OCI-M2 (cell line): Measurements from ENCODE around the gene RALB.
"Not testable (repeated sequence)": the region's sequence is repeated elsewhere in the genome, so short reads cannot be mapped to it uniquely, and the experiment has no call there.

Experiments used
- DNase-seq: peaks from one replicate; lab custom pipeline; 2025; ENCODE audit not compliant: unreplicated experiment; lab: John Stamatoyannopoulos, UW

Gene RALB

DNA sequence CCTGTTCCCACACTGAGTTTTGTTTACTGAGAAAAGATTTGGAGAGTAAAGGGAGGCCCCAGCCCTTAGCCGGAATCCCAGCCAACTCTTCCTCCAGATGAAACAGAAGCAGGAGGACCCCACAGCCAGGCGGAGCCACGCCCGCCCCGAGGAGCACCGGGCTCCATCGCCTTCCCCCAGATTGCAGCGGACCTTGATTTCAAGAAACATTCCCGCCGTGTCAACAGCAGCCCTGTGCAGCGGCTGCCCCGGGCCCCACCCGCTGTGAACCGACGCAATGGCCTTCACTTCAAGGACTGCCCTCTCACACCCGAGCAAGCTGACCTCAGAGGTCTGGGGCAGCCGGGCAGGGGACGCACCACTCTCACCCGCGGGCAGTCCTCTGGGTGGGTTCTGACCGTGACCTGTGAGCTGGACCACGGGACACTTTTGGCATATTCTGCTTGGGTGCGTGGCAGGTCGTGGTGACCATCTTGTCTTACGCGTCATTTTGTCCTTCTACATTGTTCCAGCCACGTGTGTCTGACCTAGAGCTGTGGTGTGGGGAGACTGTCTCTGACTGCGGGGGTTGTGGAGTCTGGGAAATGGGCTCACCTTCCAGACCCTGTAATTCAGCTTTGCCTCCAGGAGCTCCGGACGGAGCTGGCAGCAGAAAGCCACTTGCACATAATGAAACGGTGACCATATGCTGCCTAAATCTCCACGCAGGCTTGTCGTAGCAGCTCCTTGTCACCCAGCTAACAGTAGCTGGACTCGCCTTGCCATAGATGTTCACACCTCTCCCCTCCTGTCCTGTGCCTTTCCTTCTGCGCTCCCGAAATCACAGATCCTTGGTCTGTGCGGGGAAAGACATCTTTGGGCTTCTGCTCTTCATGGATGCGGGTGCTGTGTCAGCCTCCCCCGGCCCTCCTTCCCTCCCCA lies 61.3 kb downstream of the RALB start:
- DNase-seq: no peak

DNA sequence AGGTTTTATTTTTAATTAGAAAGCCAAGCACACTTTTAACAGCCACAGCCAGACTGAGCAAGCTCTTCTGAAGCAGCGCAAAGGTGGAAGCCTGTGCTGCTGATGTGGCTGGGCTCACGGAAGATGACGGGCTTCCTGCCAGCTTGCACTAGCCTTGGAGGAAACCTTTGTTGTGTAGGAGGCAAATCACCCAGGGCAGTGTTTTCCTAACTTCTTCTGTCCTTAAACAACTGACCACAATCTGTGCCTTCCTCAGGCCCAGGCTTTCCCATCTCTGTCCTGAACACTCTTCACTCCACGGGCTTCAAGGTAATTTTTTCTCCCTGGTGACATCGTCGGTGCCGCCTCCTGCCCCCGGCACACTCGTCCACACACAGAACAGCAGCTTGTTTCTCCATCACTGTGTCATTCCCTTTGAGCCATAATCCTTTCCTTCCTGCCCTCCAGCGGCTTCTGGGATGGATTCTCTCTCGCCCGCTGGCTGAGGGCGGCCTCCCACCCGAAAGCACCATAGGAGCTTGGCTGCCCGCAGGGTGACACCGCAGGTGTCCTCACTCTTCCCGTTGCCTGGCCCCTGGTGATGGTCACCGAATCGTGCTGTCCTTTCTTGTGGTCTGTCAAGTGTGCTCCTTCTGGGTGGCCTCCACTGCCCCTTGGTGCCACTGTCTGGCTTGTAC lies 62.2 kb downstream of the RALB start:
- DNase-seq: no peak

DNA sequence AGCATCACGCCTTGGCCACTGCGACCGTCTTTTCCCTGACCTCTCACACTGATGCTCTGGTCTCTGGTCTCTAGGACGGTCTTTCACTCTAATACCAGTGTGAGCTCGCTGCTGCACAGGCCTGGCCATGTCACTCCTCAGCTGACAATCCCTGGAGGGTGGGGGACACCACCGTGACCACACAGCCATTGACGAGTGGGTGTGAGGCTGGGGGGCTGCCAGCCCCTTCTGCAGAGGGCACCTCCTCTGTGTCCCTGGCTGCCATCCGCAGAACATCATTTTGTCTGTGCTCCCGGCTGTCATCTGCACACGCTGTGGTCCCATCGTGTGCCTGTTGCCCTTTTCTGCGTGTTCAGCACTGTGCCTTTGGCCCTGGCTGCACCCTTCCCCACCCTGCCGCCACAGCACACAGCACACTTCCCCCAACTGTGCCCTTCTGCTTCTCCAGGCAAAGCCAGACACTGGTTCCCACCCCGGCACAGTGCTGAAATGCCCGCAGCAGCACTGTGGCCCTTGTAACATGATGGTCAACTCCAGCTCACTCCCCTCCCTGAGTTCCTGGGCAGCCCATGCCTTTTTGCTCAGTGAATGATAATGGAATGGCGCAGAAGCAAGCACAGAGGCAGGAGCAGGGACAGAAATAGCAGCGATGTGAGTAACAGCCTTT lies 62.8 kb downstream of the RALB start:
- DNase-seq: no peak

DNA sequence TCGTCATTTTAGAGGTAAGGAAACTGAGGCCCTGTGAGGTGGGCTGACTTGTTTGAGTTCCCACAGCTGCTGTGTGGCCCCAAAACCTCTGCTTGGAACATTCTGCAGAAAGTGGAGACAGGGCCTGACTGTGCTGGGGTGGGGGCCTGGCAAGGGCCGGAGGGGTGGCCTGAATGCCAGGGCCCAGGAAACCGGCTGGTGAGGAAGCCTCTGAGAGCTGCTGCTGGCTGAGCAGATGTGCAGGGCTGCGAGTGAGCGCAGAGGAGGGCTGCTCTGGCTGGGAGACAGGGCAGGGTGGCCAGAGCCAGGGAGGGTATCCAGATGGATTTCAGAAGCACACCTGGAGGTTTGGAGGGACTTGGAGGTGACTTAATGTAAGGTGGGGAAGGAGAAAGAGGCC lies 63.4 kb downstream of the RALB start:
- no peak for DNase-seq

DNA sequence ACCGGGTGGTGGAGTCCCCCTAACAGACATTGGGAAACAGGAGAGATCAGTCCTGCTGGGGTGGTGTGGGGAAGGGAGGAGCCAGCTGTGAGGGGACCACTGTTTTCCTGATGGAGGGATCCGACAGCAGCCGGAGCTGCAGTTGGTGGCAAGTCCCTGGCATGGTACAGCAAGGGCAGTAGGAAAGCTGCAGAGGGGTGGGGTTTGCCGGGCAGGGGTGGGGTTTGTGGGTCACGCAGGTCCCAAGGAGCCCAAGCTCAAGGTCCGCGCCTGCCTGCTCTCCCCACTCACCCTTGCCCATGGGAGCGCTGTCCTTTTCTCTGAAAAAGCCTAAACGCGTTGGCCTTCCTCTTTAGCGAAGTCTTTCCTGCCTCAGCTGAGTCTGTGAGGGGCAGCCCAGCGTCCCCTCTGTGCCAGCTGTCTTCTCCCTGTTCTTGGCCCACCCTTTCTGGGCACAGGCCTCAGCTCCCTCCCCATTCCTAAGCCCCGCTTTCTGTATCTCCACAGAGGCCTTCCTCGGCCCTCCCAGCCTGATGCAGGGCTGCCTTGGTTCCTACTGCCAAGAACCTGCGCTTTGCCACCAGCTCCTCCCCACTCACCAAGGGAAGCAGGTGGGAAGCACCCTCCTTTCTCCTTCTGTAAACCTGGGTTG lies 64.0 kb downstream of the RALB start:
- DNase-seq: no peak

DNA sequence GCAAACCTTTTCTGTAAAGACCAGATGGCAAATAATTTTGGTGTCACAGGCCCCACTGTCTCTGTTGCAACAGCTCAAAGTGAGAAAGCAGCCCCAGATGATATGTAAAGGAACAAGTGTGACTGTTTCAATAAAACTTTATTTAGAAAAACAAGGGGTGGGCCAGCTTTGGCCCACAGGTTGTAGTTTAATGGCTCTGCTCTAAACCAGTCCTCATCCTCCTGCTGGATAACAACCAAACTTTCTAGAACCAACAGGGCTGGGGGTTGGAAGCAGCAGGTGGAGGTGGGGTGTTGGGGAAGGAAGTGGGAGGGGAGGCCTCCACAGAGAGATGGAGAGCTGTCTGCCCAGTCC lies 64.5 kb downstream of the RALB start:
- DNase-seq: no peak

DNA sequence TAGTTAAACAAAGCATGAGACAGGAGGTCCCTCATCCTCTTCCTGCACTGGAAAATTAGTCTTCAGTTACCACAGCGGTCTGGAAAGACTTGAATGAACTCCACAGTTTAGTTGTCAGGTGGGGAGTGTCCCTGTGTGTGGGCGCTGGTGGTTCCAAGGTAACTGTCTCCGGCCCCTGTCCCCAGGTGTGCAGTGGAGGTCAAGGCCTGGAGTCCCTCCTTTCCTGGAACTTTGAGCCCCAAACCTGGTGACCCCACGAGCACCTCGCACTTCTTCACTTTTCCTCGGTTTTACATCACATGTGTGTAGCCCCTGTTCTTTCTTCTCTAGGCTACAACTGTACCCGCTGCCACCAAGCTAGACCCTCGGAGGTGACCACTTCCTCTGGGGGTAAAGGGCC lies 65.3 kb downstream of the RALB start:
- no peak for DNase-seq

DNA sequence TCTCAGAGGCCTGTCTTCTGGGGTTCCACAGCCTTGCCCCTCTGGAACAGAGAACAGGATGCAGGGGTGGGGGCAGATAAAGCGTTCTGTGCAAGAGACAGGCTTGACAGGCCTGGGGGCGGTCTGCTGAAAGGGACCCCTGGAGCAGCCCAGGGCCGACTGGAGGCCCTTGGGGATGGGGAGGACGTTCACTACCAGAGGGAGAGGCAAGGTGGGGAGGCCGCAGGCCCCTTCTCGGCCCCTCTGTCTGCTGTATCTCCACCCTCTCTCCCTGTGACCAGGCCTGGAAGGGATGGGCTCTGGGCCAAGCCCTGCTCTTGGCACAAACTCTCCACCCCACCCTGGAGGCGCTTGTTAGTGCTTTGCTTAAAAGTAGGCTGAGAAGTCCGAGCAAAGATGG lies 66.0 kb downstream of the RALB start:
- no peak for DNase-seq

DNA sequence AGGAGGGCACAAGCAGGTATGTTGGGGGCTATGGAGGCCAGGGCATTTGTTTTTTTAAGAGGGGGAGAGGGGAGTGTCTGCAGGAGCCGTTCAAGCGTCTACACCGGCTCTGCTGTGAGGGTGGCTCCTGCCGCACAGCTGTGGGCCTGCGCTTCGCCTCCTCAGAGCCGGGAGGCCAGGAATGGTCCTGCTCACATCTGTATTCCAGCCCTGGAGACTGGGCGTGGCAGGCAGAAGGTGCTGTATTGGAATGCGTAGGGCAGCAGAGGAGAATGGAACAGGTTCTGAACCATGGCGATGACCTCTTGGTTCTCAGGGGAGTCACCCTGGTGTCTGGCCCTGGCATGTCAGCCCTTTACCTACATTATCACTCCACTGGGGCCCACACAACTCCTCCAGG lies 66.5 kb downstream of the RALB start:
- no peak for DNase-seq

DNA sequence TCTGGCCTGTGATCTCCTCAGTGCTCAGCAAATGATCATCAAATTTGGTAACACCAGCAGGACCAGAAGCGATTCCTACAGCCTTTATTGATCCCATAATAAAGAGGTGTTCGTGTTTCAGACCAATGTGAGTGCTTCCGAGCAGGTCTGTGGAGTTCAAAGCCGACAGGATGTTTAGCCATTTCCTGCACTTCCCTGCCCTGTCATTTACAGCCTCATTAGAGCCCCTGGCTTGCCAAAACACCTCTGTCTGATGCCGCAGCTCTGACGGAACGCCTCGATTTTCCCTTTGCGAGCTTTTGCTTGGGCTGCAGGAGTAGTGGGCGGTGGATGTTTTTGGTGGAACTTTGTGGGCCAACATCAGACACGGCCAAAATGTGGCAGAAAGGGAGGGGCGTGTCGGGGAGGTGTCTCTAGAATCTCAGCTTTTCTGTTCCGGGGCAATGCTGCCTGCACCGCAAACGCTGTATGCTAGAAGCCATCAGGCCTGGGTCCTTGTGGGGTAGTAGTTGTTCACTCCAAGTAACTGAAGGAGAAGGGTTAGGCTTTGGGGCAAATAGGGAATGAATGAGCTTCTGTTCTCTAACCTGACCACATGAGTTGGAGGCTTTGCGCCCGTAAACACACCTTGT lies 67.2 kb downstream of the RALB start:
- no peak for DNase-seq

DNA sequence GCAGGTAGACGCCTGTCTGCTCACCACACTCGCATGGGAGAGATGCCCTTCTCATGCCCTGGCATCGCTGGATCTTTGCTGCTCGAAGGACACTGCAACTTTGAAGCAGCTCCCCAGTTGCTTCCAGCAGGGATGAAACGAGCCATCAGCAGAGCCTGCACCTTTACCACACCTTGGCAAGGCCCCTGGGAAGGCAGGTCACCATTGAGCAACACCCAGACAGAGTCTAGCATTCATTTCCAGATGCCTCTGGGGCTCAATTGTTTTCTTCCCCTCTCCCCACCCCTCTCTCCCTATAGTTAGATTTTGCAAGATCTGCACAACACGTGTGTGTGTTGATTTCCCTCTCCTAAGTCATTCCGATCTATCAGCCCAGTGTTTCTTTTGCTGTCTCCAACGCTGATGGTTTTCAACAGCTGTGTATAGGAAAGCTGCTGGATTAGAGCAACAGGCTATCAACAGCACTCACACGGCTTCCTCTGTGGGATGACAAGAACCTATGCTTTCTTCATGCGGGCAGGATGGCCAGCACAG lies 67.7 kb downstream of the RALB start:
- no peak for DNase-seq

DNA sequence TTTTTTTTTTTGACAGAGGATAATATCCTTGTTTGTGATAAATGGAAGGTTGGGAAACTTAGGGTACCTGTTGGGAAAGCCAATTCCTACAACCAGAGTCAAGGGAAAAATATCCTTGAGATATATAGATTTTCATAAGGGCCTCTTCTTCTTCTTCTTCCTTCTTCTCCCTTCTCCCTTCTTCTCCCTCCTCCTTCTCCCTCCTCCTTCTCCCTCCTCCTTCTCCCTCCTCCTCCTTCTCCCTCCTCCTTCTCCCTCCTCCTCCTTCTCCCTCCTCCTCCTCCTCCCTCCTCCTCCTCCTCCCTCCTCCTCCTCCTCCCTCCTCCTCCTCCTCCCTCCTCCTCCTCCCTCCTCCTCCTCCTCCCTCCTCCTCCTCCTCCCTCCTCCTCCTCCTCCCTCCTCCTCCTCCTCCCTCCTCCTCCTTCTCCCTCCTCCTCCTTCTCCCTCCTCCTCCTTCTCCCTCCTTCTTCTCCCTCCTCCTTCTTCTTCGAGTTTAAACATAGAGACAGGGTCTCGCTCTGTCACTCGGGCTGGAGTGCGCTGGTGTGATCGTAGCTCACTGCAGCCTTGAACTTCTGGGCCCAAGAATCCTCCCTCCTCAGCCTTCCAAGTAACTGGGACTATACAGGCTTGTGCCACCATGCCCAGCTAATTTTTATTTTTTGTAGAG lies 68.4 kb downstream of the RALB start:
- not testable (repeated sequence) for DNase-seq

DNA sequence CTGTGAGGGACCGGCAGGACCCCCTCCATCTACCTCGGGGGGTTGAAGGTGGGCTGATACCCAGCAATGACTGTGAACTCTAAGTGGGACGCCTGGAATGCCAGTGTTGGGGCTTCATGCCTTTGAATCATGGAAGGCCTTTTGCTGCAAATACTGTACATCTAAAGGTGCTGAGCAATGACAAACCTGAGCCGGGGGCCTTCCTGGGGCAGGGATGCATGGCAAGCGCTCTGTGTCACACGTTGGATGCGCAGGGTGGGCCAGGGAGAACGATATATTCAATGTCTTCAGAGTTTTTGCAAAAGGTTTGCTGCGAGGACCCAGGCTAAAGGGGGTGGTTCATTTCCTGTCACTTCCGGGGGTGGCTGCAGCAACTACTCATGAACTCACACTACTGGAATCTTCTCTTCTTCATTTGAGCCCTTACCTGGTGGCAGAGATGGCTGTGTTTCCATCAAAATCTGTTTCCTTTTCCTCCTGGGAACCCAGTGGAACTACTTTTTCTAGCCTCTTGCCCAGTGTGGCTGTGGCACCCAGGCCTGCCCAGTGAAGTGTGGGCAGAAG lies 69.2 kb downstream of the RALB start:
- DNase-seq: no peak

DNA sequence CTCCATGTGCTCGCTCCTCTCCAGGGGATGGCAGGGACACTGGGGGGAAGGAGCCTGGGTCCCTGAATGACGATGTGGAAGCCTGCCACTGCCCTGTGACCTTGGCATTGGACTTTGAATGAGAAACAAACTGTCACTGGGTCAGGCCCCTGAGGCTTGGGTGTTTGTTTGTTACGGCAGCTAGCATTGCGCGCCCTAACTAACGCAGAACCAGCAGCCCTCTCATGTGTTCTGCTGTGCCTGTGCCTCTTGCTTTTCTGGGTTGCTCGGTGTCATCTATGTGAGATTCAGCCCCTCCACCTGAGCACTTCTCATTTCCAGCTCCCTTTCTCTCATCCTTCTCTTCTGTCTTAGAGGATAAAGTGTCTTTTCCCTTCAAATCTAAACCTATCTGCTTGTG lies 69.7 kb downstream of the RALB start:
- DNase-seq: no peak

DNA sequence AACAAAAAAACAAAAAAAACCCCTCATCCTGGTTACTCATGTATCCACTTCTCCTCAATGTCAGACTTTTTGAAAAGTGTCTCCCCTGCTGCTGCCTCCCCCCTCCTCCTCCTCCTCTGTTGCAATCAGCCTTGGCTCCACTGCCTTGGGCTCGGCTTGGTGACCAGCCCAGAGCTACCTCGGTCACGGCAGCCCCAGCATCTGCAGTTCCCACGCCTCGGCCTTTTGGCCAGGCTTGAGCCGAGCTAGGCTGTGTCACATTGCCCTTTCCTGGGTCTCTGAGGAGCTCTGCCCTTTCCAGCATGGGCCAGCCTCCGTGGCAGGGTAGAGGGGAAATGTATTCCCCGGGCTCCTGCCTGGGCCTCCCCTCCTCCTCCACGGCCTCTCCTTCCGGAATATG lies 70.6 kb downstream of the RALB start:
- DNase-seq: no peak

DNA sequence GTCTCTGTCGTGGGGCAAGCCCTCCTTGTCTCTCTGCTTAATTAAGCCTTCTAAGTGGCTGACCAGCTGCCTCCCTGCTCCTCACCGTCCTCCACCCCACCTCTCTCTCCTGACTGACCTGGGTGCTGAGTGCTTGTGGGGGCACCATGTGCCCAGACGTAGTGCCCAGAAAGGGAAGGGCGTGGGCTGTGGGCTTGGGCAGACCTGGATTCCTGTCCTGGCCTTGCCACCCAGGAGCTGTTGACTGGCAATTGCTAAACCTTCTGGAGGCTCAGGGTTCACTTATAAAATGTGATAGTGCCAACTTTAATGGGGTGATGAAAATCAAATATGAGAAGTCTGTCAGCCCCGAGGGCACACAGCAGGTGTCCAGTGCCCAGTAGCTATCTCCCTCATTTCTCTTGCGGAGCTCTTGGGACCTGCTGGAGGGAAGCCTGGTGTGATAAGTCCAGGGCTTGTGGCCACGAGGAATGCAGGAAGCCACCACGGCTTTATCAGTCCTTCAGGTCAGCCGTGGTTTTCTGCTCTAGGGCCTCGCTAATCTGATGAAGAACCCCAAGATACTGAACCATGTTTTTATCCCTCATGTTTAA lies 71.3 kb downstream of the RALB start:
- no peak for DNase-seq

DNA sequence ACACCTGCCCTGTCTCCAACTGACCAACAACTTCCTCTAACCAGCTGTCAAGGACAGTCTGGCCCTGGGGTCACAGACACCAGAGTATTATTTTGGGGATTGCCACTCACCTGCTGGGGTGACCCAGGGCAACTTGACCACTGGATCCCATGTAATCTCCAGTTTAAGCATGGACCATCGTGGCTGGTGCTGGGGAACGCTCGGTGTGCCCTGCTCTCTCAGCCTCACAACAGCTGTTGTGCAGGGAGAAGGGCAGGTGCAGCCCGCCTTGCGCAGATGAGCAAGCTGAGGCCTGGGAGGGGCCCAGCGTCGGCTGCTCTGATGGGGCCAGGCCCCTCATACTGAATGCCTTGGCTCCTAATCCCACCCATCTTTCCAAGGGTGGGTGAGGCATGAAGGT lies 72.3 kb downstream of the RALB start:
- no peak for DNase-seq

DNA sequence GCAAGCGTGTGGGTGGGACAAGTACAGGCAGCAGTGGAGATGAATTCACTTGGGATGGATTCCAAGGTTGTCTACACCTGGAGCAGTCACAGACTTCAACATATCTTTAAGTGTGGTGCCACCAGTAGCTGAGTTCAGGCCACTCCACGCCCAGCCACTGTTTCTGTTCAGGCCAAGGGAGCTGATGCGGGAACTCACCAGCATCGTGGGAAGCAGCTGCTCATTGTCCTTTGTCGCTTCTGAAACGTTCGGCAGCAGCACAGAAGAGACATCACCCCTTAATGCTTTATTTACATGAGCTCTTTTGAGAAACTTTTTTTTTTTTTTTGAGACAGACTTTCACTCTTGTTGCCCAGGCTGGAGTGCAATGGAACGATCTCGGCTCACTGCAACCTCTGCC lies 73.4 kb downstream of the RALB start:
- no peak for DNase-seq

DNA sequence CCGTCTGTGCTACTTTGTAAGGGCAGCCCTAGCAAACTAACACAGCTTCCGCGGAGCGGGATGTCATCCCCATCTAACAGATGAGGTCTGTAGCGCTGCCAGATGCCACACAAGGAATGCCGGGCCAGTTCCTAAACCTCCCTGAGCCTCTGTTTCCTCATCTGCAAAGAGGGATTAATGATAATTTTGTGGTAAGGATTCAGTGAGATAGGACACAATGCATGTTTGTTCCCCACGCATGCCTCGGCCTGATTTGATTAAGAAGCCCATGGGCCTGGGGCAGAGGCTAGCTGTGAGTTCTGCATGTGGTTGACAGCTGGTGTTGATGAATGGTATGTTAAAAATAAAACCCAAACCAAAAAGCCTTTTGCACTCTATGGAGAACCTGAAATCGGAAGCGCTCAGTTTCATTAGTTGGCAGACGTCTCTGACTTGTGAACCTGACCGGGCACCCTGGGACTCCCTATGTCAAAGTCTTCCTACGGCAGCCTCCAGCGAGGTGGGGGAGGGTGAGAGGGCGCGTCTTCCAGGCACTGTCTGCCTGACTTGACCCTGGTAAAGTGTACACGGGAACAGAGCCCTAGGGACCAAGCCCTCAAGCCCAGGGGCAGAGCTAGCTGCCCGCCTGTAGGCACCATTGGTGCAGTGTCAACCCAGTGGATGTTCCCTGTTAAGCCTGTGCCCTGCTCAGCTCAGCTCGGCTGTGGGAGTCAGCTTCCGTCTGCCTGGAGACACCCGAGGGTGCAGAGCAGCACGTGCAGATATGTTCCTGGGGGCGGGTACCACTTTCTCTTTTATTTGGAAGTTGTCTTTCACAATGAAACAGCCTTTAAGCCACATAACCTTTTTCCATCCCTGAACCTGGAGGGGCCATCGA lies 78.5 kb downstream of the RALB start:
- no peak for DNase-seq
